Measurements from ENCODE around the gene AQP12A.

- TF ChIP-seq CTCF (IDR thresholded peaks at IDR 0.05) (no peak), POLR2A (IDR thresholded peaks at IDR 0.05) (no peak), POLR2AphosphoS5 (IDR thresholded peaks at IDR 0.05) (no peak)
Measured at GRCh38 chr2:240672701-240673190, 18.9 kb upstream of the AQP12A start.

All from prostate gland (tissue), 2 donors.